ENCODE measurements around the gene L3MBTL3. TPM values are rescaled to one million over a fixed set of nuclear protein-coding genes. Genes with fewer than 3 reads are reported as not detected.

Gene L3MBTL3
- polyA plus RNA-seq, 1 donor from 2014 or later: 47.6 TPM

- TF ChIP-seq CTCF (IDR thresholded peaks at IDR 0.05; ENCODE audit: poor library complexity, severe bottlenecking) (no peak), TAF1 (IDR thresholded peaks at IDR 0.05; ENCODE audit: low read depth) (no peak), EZH2 (IDR thresholded peaks at IDR 0.05; ENCODE audit: borderline replicate concordance, insufficient read depth, low read length, poor library complexity, severe bottlenecking) (no peak), RAD21 (conservative IDR thresholded peaks at IDR 0.05) (no peak), SMC3 (conservative IDR thresholded peaks at IDR 0.05; ENCODE audit: poor library complexity) (no peak)
- no peak overlapping the region for H3K4me3 ChIP-seq (ENCODE audit: low read length)
- H3K9ac ChIP-seq (ENCODE audit: low read length): no peak overlapping the region
- H3K27ac ChIP-seq (ENCODE audit: low read length): no peak overlapping the region
- H3K36me3 ChIP-seq (ENCODE audit: insufficient read depth, low read length): peaks cover 3% of the 10 kb centered on the region
- H3K27me3 ChIP-seq (ENCODE audit: insufficient read depth, low read depth, low read length): no peaks in the 10 kb centered on the region
- no peaks in the 10 kb centered on the region for H3K9me2 ChIP-seq (ENCODE audit: insufficient read depth, low read length)
- H2AFZ ChIP-seq (ENCODE audit: low read depth, low read length): no peak overlapping the region
- H3K9me3 ChIP-seq (ENCODE audit: low read length): no peaks in the 10 kb centered on the region
- H3F3A ChIP-seq (ENCODE audit: insufficient read depth, low read length, poor library complexity, severe bottlenecking): peaks cover under 1% of the 10 kb centered on the region
- no peaks in the 10 kb centered on the region for H3K79me2 ChIP-seq (replicated peaks; ENCODE audit: insufficient read depth, low read length)
- H4K20me1 ChIP-seq (ENCODE audit: insufficient read depth): no peaks in the 10 kb centered on the region
- H3K4me2 ChIP-seq (ENCODE audit: low read length): no peak overlapping the region
Observed at GRCh38 chr6:130098317-130098716, 79.9 kb downstream of the L3MBTL3 start.

DNA sequence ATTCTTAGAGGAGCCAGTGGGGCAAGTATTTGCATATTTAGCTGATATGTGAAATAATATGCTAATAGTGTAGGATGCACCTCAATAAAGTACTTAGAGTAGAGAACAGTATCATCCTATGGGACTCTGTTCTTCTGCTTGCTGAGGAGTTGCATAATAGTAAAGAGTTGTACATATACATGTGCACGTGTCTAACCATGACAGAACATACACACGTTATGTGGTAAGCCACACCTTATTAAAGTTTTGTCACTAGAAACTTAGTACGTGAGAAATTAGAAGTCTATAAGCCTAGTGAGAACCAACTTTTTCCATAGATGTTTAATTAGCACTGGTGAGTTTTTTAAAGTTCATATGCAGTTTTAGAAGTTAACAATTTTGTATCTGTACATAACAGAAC lies 80.7 kb downstream of the L3MBTL3 start:
- H3K4me2 ChIP-seq (ENCODE audit: low read length): no peak overlapping the region
- H3K9me3 ChIP-seq (ENCODE audit: low read length): no peaks in the 10 kb centered on the region
- no peaks in the 10 kb centered on the region for H3K79me2 ChIP-seq (replicated peaks; ENCODE audit: insufficient read depth, low read length)
- no peaks in the 10 kb centered on the region for H3K9me2 ChIP-seq (ENCODE audit: insufficient read depth, low read length)
- H3K4me3 ChIP-seq (ENCODE audit: low read length): no peak overlapping the region
- no peak overlapping the region for H3K9ac ChIP-seq (ENCODE audit: low read length)
- H3K36me3 ChIP-seq (ENCODE audit: insufficient read depth, low read length): peaks cover 3% of the 10 kb centered on the region
- no peaks in the 10 kb centered on the region for H3K27me3 ChIP-seq (ENCODE audit: insufficient read depth, low read depth, low read length)
- no peak overlapping the region for H3K27ac ChIP-seq (ENCODE audit: low read length)
- H3F3A ChIP-seq (ENCODE audit: insufficient read depth, low read length, poor library complexity, severe bottlenecking): peaks cover 4% of the 10 kb centered on the region
- no peaks in the 10 kb centered on the region for H4K20me1 ChIP-seq (ENCODE audit: insufficient read depth)
- no peak for TF ChIP-seq RAD21 (conservative IDR thresholded peaks at IDR 0.05)
- no peak for TF ChIP-seq EP300 (conservative IDR thresholded peaks at IDR 0.05; ENCODE audit: poor library complexity, severe bottlenecking)
- no peak for TF ChIP-seq REST (IDR thresholded peaks at IDR 0.05; ENCODE audit: borderline replicate concordance)
- TF ChIP-seq POLR2AphosphoS5 (IDR thresholded peaks at IDR 0.05): no peak
- no peak for TF ChIP-seq EZH2 (IDR thresholded peaks at IDR 0.05; ENCODE audit: borderline replicate concordance, insufficient read depth, low read length, poor library complexity, severe bottlenecking)
- TF ChIP-seq TAF1 (IDR thresholded peaks at IDR 0.05; ENCODE audit: low read depth): no peak
- no peak overlapping the region for H2AFZ ChIP-seq (ENCODE audit: low read depth, low read length)

Data from neural cell (in vitro differentiated cells).